SK-N-SH (cell line): ENCODE measurements around the gene SLC24A3.

Source experiments
- EZH2phosphoT487 ChIP-seq: fragments of 200-600 bp; sonication (generic); IDR thresholded peaks from 2 replicates; pipeline ENCODE4 v1.6.1; 2017; ENCODE audit warnings: low read depth, mixed run types, mild to moderate bottlenecking, antibody characterized with exemption, moderate library complexity, borderline replicate concordance
- JUND ChIP-seq: IDR thresholded peaks from 2 replicates; pipeline ENCODE4 v1.4.0; 2012
- MXI1 ChIP-seq: IDR thresholded peaks from 2 replicates; pipeline ENCODE4 v1.6.1; 2012; ENCODE audit warnings: mild to moderate bottlenecking, low read depth, low read length, improper control_type of control experiment
- POLR2AphosphoS5 ChIP-seq: IDR thresholded peaks from 2 replicates; pipeline ENCODE4 v1.6.1; 2012; ENCODE audit warnings: low read depth, low read length
- RAD21 ChIP-seq: IDR thresholded peaks from 2 replicates; pipeline ENCODE4 v1.6.1; 2012; ENCODE audit warnings: mild to moderate bottlenecking, low read length
- TAF1 ChIP-seq: IDR thresholded peaks from 2 replicates; pipeline ENCODE4 v1.6.1; 2012; ENCODE audit warnings: low read depth, mild to moderate bottlenecking, low read length, moderate library complexity, borderline replicate concordance
- TCF12 ChIP-seq: IDR thresholded peaks from 2 replicates; pipeline ENCODE4 v1.4.0; 2012
- YY1 ChIP-seq: IDR thresholded peaks from 2 replicates; pipeline ENCODE4 v1.4.0; 2012; ENCODE audit warnings: low read depth, mild to moderate bottlenecking
- TF ChIP-seq, protein P1 (sequence below): fragments of 200-600 bp; sonication (generic); IDR thresholded peaks from 2 replicates; pipeline ENCODE4 v1.6.1; 2017; ENCODE audit warnings: antibody characterized with exemption, mild to moderate bottlenecking, moderate library complexity
- TF ChIP-seq, protein P2 (sequence below): fragments of 150-350 bp; IDR thresholded peaks from 2 replicates; pipeline ENCODE4 v1.6.1; 2017; ENCODE audit warnings: antibody characterized with exemption, low read length, low read depth, borderline replicate concordance
- TF ChIP-seq, protein P3 (sequence below): IDR thresholded peaks from 2 replicates; pipeline ENCODE4 v1.4.0; 2012; ENCODE audit warnings: low read depth
- TF ChIP-seq, protein P4 (sequence below): IDR thresholded peaks from 2 replicates; pipeline ENCODE4 v1.6.1; 2012; ENCODE audit warnings: mild to moderate bottlenecking, low read depth, low read length, moderate library complexity

DNA sequence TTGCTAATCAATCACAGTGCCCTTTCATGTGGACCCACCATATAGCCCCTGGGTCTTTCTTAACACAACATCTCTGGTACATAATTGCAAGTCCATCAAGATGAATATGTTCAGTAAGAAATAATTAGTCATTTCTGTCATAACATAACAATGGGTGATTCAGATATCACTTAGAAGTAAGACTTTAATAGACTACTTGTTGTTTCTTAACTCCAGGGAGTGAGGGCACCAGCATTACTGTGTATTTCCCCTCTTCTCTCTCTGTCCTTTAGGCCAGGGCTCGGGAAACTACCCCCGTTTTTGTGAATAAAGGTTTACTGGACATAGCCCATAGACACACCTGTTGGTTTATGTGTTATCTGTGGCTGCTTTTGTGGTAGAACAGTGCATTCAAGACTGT lies 123.5 kb downstream of the SLC24A3 start:
- TF ChIP-seq, protein P1, sequence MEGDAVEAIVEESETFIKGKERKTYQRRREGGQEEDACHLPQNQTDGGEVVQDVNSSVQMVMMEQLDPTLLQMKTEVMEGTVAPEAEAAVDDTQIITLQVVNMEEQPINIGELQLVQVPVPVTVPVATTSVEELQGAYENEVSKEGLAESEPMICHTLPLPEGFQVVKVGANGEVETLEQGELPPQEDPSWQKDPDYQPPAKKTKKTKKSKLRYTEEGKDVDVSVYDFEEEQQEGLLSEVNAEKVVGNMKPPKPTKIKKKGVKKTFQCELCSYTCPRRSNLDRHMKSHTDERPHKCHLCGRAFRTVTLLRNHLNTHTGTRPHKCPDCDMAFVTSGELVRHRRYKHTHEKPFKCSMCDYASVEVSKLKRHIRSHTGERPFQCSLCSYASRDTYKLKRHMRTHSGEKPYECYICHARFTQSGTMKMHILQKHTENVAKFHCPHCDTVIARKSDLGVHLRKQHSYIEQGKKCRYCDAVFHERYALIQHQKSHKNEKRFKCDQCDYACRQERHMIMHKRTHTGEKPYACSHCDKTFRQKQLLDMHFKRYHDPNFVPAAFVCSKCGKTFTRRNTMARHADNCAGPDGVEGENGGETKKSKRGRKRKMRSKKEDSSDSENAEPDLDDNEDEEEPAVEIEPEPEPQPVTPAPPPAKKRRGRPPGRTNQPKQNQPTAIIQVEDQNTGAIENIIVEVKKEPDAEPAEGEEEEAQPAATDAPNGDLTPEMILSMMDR = no peak
- TF ChIP-seq TAF1 = no peak
- TF ChIP-seq RAD21 = no peak
- TF ChIP-seq, protein P2, sequence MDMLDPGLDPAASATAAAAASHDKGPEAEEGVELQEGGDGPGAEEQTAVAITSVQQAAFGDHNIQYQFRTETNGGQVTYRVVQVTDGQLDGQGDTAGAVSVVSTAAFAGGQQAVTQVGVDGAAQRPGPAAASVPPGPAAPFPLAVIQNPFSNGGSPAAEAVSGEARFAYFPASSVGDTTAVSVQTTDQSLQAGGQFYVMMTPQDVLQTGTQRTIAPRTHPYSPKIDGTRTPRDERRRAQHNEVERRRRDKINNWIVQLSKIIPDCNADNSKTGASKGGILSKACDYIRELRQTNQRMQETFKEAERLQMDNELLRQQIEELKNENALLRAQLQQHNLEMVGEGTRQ = no peak
- no peak for TF ChIP-seq EZH2phosphoT487
- TF ChIP-seq, protein P3, sequence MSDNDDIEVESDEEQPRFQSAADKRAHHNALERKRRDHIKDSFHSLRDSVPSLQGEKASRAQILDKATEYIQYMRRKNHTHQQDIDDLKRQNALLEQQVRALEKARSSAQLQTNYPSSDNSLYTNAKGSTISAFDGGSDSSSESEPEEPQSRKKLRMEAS = no peak
- no peak for TF ChIP-seq POLR2AphosphoS5
- TF ChIP-seq YY1 = no peak
- TF ChIP-seq MXI1 = no peak
- TF ChIP-seq JUND = no peak
- no peak for TF ChIP-seq TCF12
- TF ChIP-seq, protein P4, sequence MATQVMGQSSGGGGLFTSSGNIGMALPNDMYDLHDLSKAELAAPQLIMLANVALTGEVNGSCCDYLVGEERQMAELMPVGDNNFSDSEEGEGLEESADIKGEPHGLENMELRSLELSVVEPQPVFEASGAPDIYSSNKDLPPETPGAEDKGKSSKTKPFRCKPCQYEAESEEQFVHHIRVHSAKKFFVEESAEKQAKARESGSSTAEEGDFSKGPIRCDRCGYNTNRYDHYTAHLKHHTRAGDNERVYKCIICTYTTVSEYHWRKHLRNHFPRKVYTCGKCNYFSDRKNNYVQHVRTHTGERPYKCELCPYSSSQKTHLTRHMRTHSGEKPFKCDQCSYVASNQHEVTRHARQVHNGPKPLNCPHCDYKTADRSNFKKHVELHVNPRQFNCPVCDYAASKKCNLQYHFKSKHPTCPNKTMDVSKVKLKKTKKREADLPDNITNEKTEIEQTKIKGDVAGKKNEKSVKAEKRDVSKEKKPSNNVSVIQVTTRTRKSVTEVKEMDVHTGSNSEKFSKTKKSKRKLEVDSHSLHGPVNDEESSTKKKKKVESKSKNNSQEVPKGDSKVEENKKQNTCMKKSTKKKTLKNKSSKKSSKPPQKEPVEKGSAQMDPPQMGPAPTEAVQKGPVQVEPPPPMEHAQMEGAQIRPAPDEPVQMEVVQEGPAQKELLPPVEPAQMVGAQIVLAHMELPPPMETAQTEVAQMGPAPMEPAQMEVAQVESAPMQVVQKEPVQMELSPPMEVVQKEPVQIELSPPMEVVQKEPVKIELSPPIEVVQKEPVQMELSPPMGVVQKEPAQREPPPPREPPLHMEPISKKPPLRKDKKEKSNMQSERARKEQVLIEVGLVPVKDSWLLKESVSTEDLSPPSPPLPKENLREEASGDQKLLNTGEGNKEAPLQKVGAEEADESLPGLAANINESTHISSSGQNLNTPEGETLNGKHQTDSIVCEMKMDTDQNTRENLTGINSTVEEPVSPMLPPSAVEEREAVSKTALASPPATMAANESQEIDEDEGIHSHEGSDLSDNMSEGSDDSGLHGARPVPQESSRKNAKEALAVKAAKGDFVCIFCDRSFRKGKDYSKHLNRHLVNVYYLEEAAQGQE = no peak
